Right lobe of liver (tissue), 6 donors: Measurements from ENCODE around the gene SCARF2. TPM values are rescaled to one million over a fixed set of nuclear protein-coding genes. Genes with fewer than 3 reads are reported as not detected.
"Not testable (repeated sequence)": the region's sequence is repeated elsewhere in the genome, so short reads cannot be mapped to it uniquely, and the experiment has no call there.

ENCODE experiments used
- ATAC-seq, 4 donors: fragments of 200-7000 bp; cut with Tn5 transposase; one replicate each; pipeline ENCODE4 v1.9.1; 2020; ENCODE audit warnings: mild to moderate bottlenecking in 4 of 4, moderate library complexity in 4 of 4
- DNase-seq, 3 donors: peaks; one replicate each; pipeline ENCODE4 v3.0.0-alpha.2; 2020
- H3K27ac ChIP-seq, 3 donors: fragments of 200-600 bp; one replicate each; pipeline ENCODE4 v1.8.0; 2022
- H3K27me3 ChIP-seq, 2 donors: fragments of 200-600 bp; one replicate each; pipeline ENCODE4 v1.8.0; 2022
- H3K36me3 ChIP-seq, 4 donors: fragments of 200-600 bp; sonication (generic) in 1 of 4; one replicate each; pipeline versions ENCODE4 v1.5.1 to v1.8.0; 2017 to 2022; ENCODE audit warnings: control low read depth in 1 of 4
- H3K4me1 ChIP-seq, 4 donors: fragments of 200-600 bp; sonication (generic) in 1 of 4; one replicate each; pipeline versions ENCODE4 v1.5.1 to v1.8.0; 2017 to 2022; ENCODE audit warnings: control low read depth in 1 of 4
- H3K4me3 ChIP-seq, 3 donors: fragments of 200-600 bp; one replicate each; pipeline ENCODE4 v1.8.0; 2022
- H3K9me3 ChIP-seq, 4 donors: fragments of 200-600 bp; sonication (generic) in 1 of 4; one replicate each; pipeline versions ENCODE4 v1.5.1 to v1.8.0; 2017 to 2022; ENCODE audit warnings: control low read depth in 1 of 4
- CTCF ChIP-seq, 4 donors: fragments of 200-600 bp in 3 of 4; fragments of 450-650 bp in 1 of 4; IDR thresholded peaks; one replicate each; pipeline versions ENCODE4 v1.5.1 to v1.8.0; 2016 to 2022; ENCODE audit warnings: antibody characterized with exemption in 4 of 4, mild to moderate bottlenecking in 2 of 4
- POLR2A ChIP-seq: fragments of 450-650 bp; IDR thresholded peaks from one replicate; pipeline ENCODE4 v1.6.1; 2017; ENCODE audit warnings: antibody characterized with exemption, mild to moderate bottlenecking
- WGBS: methylation state at CpG from one replicate; pipeline ENCODE4 v1.1.6; 2018; ENCODE audit warnings: low coverage, low lambda C conversion rate; ENCODE audit not compliant: insufficient coverage; ENCODE audit errors: missing lambda C conversion rate; 5-methylcytosine and 5-hydroxymethylcytosine counted together
- intact Hi-C, 2 donors: fragments of 100-400 bp; cut with DNase I; formaldehyde crosslinking; loops; one replicate each; pipeline versions ENCODE4 v1.11.2 to v1.14.1; 2022
- small RNA-seq, 2 experiments: library from RNA; depleted of rRNA; stranded (forward); fragments of <200 nt; gene quantifications; one replicate each; pipeline ENCODE3, GENCODE V24; 2016
- total RNA-seq, 6 experiments: library from RNA; depleted of rRNA in 2 of 6; stranded (reverse); fragments of >200 nt in 2 of 6; fragmentation: NEBNext Ultra II Directional in 3 of 6; extraction: Animal tissue kit (Norgen Biotek cat#: 25700) in 3 of 6; gene quantifications; one replicate each; pipeline versions ENCODE4 v1.1.0 to v1.2.4, GENCODE V29; 2016 to 2023
- donor health status: DM: no; HTN: yes; CAD: no.
- donor health status: DM: no; HTN: no; CAD: no.
- donor health status: DM: no; HTN: no; CAD: no.
- donor health status: DM: no; HTN: yes; CAD: no.
- donor health status: DM: no; HTN: yes; CAD: no.

Gene SCARF2
- total RNA-seq, 6 experiments from 2014 or later: 1.1 to 3.4 (median 1.8) TPM

GRCh38 chr22:20383538-20383937 lies 54.1 kb downstream of the SCARF2 start:
- TF ChIP-seq POLR2A: no peak
- TF ChIP-seq CTCF (IDR thresholded peaks at IDR 0.05): no peak
- Histone ChIP-seq H3K4me3 (no peak overlapping the region), H3K27ac (no peak overlapping the region), H3K36me3 (no peaks in the 10 kb centered on the region), H3K4me1 (no peaks in the 10 kb centered on the region), H3K9me3 (no peaks in the 10 kb centered on the region), H3K27me3 (no peaks in the 10 kb centered on the region)
- intact Hi-C loops: no loop called here
- WGBS: 77% methylated on average over 8 of the region's 9 CpGs
- ATAC-seq (no peak), DNase-seq (no peak)

- H3K4me3 ChIP-seq: no peak overlapping the region
- no peaks in the 10 kb centered on the region for H3K4me1 ChIP-seq
- TF ChIP-seq CTCF (IDR thresholded peaks at IDR 0.05): no peak
- TF ChIP-seq POLR2A: no peak
- WGBS: 22% methylated on average over 1 of the region's 1 CpG
- intact Hi-C loops: no loop called here
- ATAC-seq: no peak
- no peaks in the 10 kb centered on the region for H3K36me3 ChIP-seq
- H3K27me3 ChIP-seq: no peaks in the 10 kb centered on the region
- H3K27ac ChIP-seq: no peak overlapping the region
- no peaks in the 10 kb centered on the region for H3K9me3 ChIP-seq
- no peak for DNase-seq
Observed at GRCh38 chr22:20380486-20380885, 57.1 kb downstream of the SCARF2 start.

GRCh38 chr22:20378684-20379083 lies 58.9 kb downstream of the SCARF2 start:
- H3K27ac ChIP-seq, H3K9me3 ChIP-seq, DNase-seq, H3K4me1 ChIP-seq, H3K27me3 ChIP-seq, intact Hi-C loops, H3K36me3 ChIP-seq, ATAC-seq, H3K4me3 ChIP-seq: not testable (repeated sequence)
- 93% methylated on average over 5 of the region's 5 CpGs for WGBS

- no peak for ATAC-seq
- Histone ChIP-seq H3K36me3 (no peaks in the 10 kb centered on the region), H3K27ac (no peak overlapping the region), H3K27me3 (no peaks in the 10 kb centered on the region), H3K9me3 (no peaks in the 10 kb centered on the region), H3K4me1 (no peaks in the 10 kb centered on the region), H3K4me3 (no peak overlapping the region)
- DNase-seq: no peak
- no peak for TF ChIP-seq CTCF (IDR thresholded peaks at IDR 0.05)
- TF ChIP-seq POLR2A: no peak
- intact Hi-C loops: no loop called here
- 60% methylated on average over 1 of the region's 4 CpGs for WGBS
Observed at GRCh38 chr22:20378110-20378509, 59.5 kb downstream of the SCARF2 start.

GRCh38 chr22:20376983-20377382 lies 60.6 kb downstream of the SCARF2 start:
- intact Hi-C loops: not testable (repeated sequence)
- 96% methylated on average over 9 of the region's 11 CpGs for WGBS

GRCh38 chr22:20376281-20376680 lies 61.3 kb downstream of the SCARF2 start:
- H3K4me3 ChIP-seq, intact Hi-C loops, H3K36me3 ChIP-seq, DNase-seq, ATAC-seq, H3K27me3 ChIP-seq, H3K27ac ChIP-seq, H3K9me3 ChIP-seq, H3K4me1 ChIP-seq: not testable (repeated sequence)
- WGBS: 88% methylated on average over 1 of the region's 8 CpGs

More at GRCh38 chr22:20376983-20377382, 60.6 kb downstream of the SCARF2 start:
- H3K9me3 ChIP-seq, H3K27ac ChIP-seq, H3K4me3 ChIP-seq, DNase-seq, ATAC-seq, H3K27me3 ChIP-seq, H3K4me1 ChIP-seq, H3K36me3 ChIP-seq: not testable (repeated sequence)

Small RNAs within 50 kb of the gene (small RNA-seq; reads per million reads assigned to genes)
- gene RF00019 (0 reads per million in 2 experiments), gene RN7SL812P (0 reads per million in 2 experiments), gene RNU6-225P (0 reads per million in 2 experiments), gene RNY1P9 (0 reads per million in 2 experiments)

Other genes starting within 250 kb of the SCARF2 start
- gene RTN4R, start 169.5 kb downstream of the SCARF2 start, total RNA-seq: 10 to 100 TPM in 2 of 6 experiments, 1 to 10 TPM in 4; 3.0 to 12.4 (median 8.5) TPM
- 10 to 100 TPM; 32.6 to 79.9 (median 50.9) TPM for gene DGCR6L, start 117.8 kb downstream of the SCARF2 start, total RNA-seq
- 1 to 10 TPM; 3.2 to 6.6 (median 3.4) TPM for gene ZNF74, start 43.7 kb downstream of the SCARF2 start, total RNA-seq
- 10 to 100 TPM in 3 of 6 experiments, 1 to 10 TPM in 3; 9.0 to 14.2 (median 10.2) TPM for gene KLHL22, start 58.0 kb upstream of the SCARF2 start, total RNA-seq
- 10 to 100 TPM; 15.7 to 34.7 (median 23.6) TPM for gene MED15, start 69.8 kb upstream of the SCARF2 start, total RNA-seq